Endodermal cell (in vitro differentiated cells): Measurements from ENCODE around the gene TMEM123. TPM values are rescaled to one million over a fixed set of nuclear protein-coding genes. Genes with fewer than 3 reads are reported as not detected.

Experiments
- DNase-seq: peaks from one replicate; pipeline ENCODE4 v3.0.0-alpha.2; 2017
- H3K27ac ChIP-seq: 2 replicates; pipeline ENCODE4 v1.5.1; 2013; ENCODE audit warnings: mild to moderate bottlenecking, low read depth, low read length, moderate library complexity
- H3K27me3 ChIP-seq: 2 replicates; pipeline ENCODE4 v1.6.1; 2013; ENCODE audit warnings: mild to moderate bottlenecking, low read length, moderate library complexity; ENCODE audit not compliant: insufficient read depth, control insufficient read depth, poor library complexity, severe bottlenecking
- H3K36me3 ChIP-seq: 2 replicates; pipeline ENCODE4 v1.7.0; 2013; ENCODE audit warnings: mild to moderate bottlenecking, low read length, moderate library complexity; ENCODE audit not compliant: control insufficient read depth, insufficient read depth
- H3K4me1 ChIP-seq: one replicate; pipeline ENCODE4 v1.7.0; 2013; ENCODE audit warnings: low read length; ENCODE audit not compliant: control insufficient read depth, insufficient read depth
- H3K4me3 ChIP-seq: 2 replicates; pipeline ENCODE4 v1.5.1; 2013; ENCODE audit warnings: mild to moderate bottlenecking, low read length, moderate library complexity
- H3K9ac ChIP-seq: 2 replicates; pipeline ENCODE4 v1.6.1; 2013; ENCODE audit warnings: mild to moderate bottlenecking, low read length, moderate library complexity; ENCODE audit not compliant: poor library complexity, severe bottlenecking; ENCODE audit errors: extremely low read depth
- H3K9me3 ChIP-seq: 2 replicates; pipeline ENCODE4 v1.6.1; 2013; ENCODE audit warnings: mild to moderate bottlenecking, low read length, moderate library complexity; ENCODE audit not compliant: control insufficient read depth
- H3K27ac Mint-ChIP-seq: 2 replicates; pipeline ENCODE4 v1.8.0; 2020; ENCODE audit warnings: mixed read lengths
- H3K27me3 Mint-ChIP-seq: 2 replicates; pipeline ENCODE4 v1.8.0; 2021; ENCODE audit warnings: mild to moderate bottlenecking, mixed read lengths; ENCODE audit not compliant: insufficient read depth
- H3K36me3 Mint-ChIP-seq: 2 replicates; pipeline ENCODE4 v1.8.0; 2020; ENCODE audit warnings: low read depth, mixed read lengths
- H3K4me1 Mint-ChIP-seq: 2 replicates; pipeline ENCODE4 v1.8.0; 2020; ENCODE audit warnings: mixed read lengths
- H3K4me3 Mint-ChIP-seq: 2 replicates; pipeline ENCODE4 v1.8.0; 2020; ENCODE audit warnings: mild to moderate bottlenecking, moderate library complexity, mixed read lengths
- H3K9me3 Mint-ChIP-seq: 2 replicates; pipeline ENCODE4 v1.8.0; 2020; ENCODE audit warnings: mild to moderate bottlenecking, mixed read lengths
- WGBS, 2 experiments: methylation state at CpG; one replicate each; pipeline versions ENCODE4 v1.1.5 to v1.1.7; 2013; ENCODE audit warnings: missing lambda C conversion rate in 2 of 2, mixed read lengths in 1 of 2; ENCODE audit not compliant: insufficient coverage in 1 of 2, insufficient read length in 1 of 2; 5-methylcytosine and 5-hydroxymethylcytosine counted together
- total RNA-seq, 2 donors: library from RNA; stranded (reverse); fragmentation: NEBNext Ultra II Directional in 1 of 2; extraction: Animal tissue kit (Norgen Biotek cat#: 25700) in 1 of 2; gene quantifications; 2 replicates in 1 of 2; 3 replicates in 1 of 2; pipeline ENCODE4 v1.2.1, GENCODE V29; 2021
- TF ChIP-seq, protein P1 (sequence below): fragments of 200-600 bp; sonication (generic); conservative IDR thresholded peaks from 2 replicates; pipeline ENCODE4 v1.5.0; 2021; ENCODE audit warnings: antibody characterized with exemption, mild to moderate bottlenecking

TMEM123 gene
- total RNA-seq, 2 donors from 2014 or later, result 216 to 256 TPM

DNA sequence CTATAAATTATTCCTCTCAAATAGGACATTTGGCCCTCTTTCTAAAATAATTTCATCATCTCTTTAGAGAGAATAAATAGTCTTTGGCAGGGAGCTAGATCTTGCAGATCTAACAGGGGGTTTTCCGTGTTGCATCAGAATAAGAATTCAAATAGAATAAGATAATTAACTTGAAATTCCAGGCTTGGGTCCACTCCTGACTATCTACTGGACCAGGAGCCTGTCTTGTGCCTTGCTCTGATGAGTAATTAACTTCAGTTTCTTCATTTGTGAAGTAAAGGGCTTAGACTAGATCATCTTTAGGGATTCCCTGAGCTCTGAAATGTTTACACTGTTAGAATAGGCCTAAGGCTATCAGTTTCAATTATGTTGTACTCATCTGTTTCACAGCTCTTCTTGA lies 23.5 kb upstream of the TMEM123 start:
- WGBS, 2 experiments, result 92 to 100% methylated on average over 1 of the region's 1 CpG
- Mint-ChIP-seq H3K4me1 (peaks cover 26% of the 10 kb centered on the region), H3K27me3 (no peaks in the 10 kb centered on the region), H3K4me3 (no peak overlapping the region), H3K27ac (no peak overlapping the region), H3K36me3 (no peaks in the 10 kb centered on the region), H3K9me3 (no peaks in the 10 kb centered on the region)
- TF ChIP-seq, protein P1, sequence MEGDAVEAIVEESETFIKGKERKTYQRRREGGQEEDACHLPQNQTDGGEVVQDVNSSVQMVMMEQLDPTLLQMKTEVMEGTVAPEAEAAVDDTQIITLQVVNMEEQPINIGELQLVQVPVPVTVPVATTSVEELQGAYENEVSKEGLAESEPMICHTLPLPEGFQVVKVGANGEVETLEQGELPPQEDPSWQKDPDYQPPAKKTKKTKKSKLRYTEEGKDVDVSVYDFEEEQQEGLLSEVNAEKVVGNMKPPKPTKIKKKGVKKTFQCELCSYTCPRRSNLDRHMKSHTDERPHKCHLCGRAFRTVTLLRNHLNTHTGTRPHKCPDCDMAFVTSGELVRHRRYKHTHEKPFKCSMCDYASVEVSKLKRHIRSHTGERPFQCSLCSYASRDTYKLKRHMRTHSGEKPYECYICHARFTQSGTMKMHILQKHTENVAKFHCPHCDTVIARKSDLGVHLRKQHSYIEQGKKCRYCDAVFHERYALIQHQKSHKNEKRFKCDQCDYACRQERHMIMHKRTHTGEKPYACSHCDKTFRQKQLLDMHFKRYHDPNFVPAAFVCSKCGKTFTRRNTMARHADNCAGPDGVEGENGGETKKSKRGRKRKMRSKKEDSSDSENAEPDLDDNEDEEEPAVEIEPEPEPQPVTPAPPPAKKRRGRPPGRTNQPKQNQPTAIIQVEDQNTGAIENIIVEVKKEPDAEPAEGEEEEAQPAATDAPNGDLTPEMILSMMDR, result no peak
- peaks cover 21% of the 10 kb centered on the region for H3K4me1 ChIP-seq
- H3K9me3 ChIP-seq, result no peaks in the 10 kb centered on the region
- no peak for DNase-seq
- no peak overlapping the region for H3K27ac ChIP-seq
- no peak overlapping the region for H3K4me3 ChIP-seq
- H3K36me3 ChIP-seq, result no peaks in the 10 kb centered on the region
- H3K27me3 ChIP-seq, result no peaks in the 10 kb centered on the region
- H3K9ac ChIP-seq, result no peak overlapping the region

DNA sequence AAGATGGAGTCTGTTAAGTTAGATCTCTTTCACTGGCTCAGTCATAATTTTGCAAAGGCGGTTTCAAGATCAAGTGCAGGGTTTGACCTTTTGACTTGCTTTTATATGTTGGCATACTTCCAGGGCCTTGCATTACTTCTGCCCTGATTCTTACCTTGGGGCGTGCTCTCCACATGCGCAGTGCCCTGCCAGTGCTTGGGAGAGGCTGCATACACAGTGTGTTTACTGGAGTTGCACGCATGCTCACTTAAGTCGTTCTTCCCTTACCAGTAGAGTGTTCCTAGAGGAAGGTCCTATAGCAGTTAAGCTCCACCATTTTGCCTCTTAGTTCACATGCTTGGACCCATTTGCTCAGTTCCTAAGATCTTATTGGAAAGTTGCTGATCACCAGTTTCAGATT lies 21.0 kb upstream of the TMEM123 start:
- no peak for DNase-seq
- H3K27me3 ChIP-seq, result no peaks in the 10 kb centered on the region
- Mint-ChIP-seq H3K27me3 (no peaks in the 10 kb centered on the region), H3K4me3 (no peak overlapping the region), H3K36me3 (no peaks in the 10 kb centered on the region), H3K4me1 (peaks cover 22% of the 10 kb centered on the region), H3K27ac (no peak overlapping the region), H3K9me3 (no peaks in the 10 kb centered on the region)
- TF ChIP-seq, protein P1, result no peak
- no peaks in the 10 kb centered on the region for H3K36me3 ChIP-seq
- no peaks in the 10 kb centered on the region for H3K9me3 ChIP-seq
- H3K4me1 ChIP-seq, result peaks cover 23% of the 10 kb centered on the region
- H3K4me3 ChIP-seq, result no peak overlapping the region
- no peak overlapping the region for H3K9ac ChIP-seq
- no peak overlapping the region for H3K27ac ChIP-seq
- WGBS, 2 experiments, result 93 to 97% methylated on average over 5 of the region's 5 CpGs

DNA sequence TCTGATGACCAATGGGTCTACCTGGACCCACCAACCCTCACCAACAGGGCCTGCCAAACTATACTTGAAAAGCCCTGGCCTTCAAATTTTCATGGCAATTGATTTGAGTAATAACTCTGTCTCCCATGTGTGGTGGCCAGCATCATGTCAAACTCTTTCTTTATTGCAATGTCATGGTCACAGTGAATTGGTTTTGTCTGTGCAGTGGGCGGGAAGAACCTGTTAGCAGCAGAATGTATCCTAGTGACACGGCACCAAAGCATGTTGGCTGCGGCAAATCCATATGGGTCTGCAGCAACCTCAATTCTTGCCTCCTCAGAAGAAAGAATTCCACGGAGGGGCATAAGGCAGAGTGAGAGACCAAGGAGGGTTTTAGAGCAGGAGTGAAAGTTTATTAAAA lies 19.6 kb upstream of the TMEM123 start:
- no peak overlapping the region for H3K27ac Mint-ChIP-seq
- no peak for DNase-seq
- no peaks in the 10 kb centered on the region for H3K27me3 ChIP-seq
- no peak overlapping the region for H3K27ac ChIP-seq
- TF ChIP-seq, protein P1, result no peak
- WGBS, 2 experiments, result 86 to 95% methylated on average over 4 of the region's 4 CpGs
- H3K27me3 Mint-ChIP-seq, result no peaks in the 10 kb centered on the region
- H3K36me3 Mint-ChIP-seq, result no peaks in the 10 kb centered on the region
- no peak overlapping the region for H3K4me3 Mint-ChIP-seq
- no peaks in the 10 kb centered on the region for H3K9me3 Mint-ChIP-seq
- no peaks in the 10 kb centered on the region for H3K9me3 ChIP-seq
- H3K9ac ChIP-seq, result no peak overlapping the region
- peaks cover 32% of the 10 kb centered on the region for H3K4me1 Mint-ChIP-seq
- peaks cover 33% of the 10 kb centered on the region for H3K4me1 ChIP-seq
- no peaks in the 10 kb centered on the region for H3K36me3 ChIP-seq
- no peak overlapping the region for H3K4me3 ChIP-seq
